Activated CD8-positive, alpha-beta T cell treated with anti-CD3 and anti-CD28 coated beads, Interleukin-2, amount 10 ng/mL, durations not matched to agents 7 days and 5 days (primary cell): ENCODE measurements around the gene L1CAM. TPM values are rescaled to one million over a fixed set of nuclear protein-coding genes. Genes with fewer than 3 reads are reported as not detected.

Experiments
- ATAC-seq: fragments of 150-1000 bp; cut with Tn5 transposase; one replicate; pipeline ENCODE4 v1.10.0; 2021; ENCODE audit warnings: moderate library complexity
- CTCF ChIA-PET: fragments of 350-600 bp; sonication (Branson Sonifier 250); formaldehyde crosslinking; loops from one replicate; lab custom pipeline; 2021; ENCODE audit warnings: antibody characterized with exemption; lab: Charles Lee
- POLR2A ChIA-PET: fragments of 350-600 bp; sonication (Branson Sonifier 250); formaldehyde crosslinking; loops from one replicate; lab custom pipeline; 2021; ENCODE audit warnings: antibody characterized with exemption; lab: Charles Lee
- DNase-seq: peaks from one replicate; pipeline ENCODE4 v3.0.0-alpha.2; 2020
- H3K27ac Mint-ChIP-seq: one replicate; pipeline ENCODE4 v1.8.0; 2021; ENCODE audit warnings: mild to moderate bottlenecking, mixed read lengths
- H3K27me3 Mint-ChIP-seq: one replicate; pipeline ENCODE4 v1.8.0; 2021; ENCODE audit warnings: low read depth, mixed read lengths
- H3K36me3 Mint-ChIP-seq: one replicate; pipeline ENCODE4 v1.8.0; 2021; ENCODE audit warnings: low read depth, mixed read lengths
- H3K4me1 Mint-ChIP-seq: one replicate; pipeline ENCODE4 v1.8.0; 2021; ENCODE audit warnings: low read depth, mixed read lengths
- H3K4me3 Mint-ChIP-seq: one replicate; pipeline ENCODE4 v1.8.0; 2021; ENCODE audit warnings: mild to moderate bottlenecking, mixed read lengths
- H3K9me3 Mint-ChIP-seq: one replicate; pipeline ENCODE4 v1.8.0; 2022; ENCODE audit warnings: mixed read lengths; ENCODE audit not compliant: insufficient read depth
- total RNA-seq, 2 experiments: library from RNA; stranded (reverse); gene quantifications; one replicate each; pipeline ENCODE4 v1.2.3, GENCODE V29; 2021

L1CAM gene
- total RNA-seq, 2 experiments from 2014 or later, result 7.1 to 7.5 TPM

DNA sequence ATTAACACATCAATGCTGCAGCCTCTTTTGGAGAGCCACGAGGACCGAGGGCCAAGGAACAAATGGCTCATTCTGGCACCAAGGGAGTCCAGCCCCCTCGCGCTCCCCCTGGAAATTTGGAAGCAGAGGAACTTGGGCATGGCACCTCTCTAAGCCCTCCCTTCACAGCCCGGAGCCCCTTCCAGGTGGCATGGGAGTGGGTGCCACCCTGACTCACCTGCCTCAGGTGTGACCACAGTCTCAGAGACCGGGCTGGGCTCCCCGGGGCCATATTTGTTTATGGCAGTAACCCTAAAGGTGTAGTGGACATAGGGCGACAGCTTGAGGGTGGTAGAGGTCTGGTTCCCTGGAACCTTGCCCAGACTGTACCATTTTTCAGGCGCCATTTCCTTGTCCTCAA is 18.8 kb downstream of the L1CAM start:
- Mint-ChIP-seq H3K27ac (no peak overlapping the region), H3K9me3 (no peaks in the 10 kb centered on the region), H3K27me3 (no peaks in the 10 kb centered on the region), H3K4me1 (no peaks in the 10 kb centered on the region), H3K36me3 (no peaks in the 10 kb centered on the region), H3K4me3 (no peak overlapping the region)
- ATAC-seq (no peak), DNase-seq (no peak)
- POLR2A ChIA-PET, result no interaction called here
- CTCF ChIA-PET, result no interaction called here

DNA sequence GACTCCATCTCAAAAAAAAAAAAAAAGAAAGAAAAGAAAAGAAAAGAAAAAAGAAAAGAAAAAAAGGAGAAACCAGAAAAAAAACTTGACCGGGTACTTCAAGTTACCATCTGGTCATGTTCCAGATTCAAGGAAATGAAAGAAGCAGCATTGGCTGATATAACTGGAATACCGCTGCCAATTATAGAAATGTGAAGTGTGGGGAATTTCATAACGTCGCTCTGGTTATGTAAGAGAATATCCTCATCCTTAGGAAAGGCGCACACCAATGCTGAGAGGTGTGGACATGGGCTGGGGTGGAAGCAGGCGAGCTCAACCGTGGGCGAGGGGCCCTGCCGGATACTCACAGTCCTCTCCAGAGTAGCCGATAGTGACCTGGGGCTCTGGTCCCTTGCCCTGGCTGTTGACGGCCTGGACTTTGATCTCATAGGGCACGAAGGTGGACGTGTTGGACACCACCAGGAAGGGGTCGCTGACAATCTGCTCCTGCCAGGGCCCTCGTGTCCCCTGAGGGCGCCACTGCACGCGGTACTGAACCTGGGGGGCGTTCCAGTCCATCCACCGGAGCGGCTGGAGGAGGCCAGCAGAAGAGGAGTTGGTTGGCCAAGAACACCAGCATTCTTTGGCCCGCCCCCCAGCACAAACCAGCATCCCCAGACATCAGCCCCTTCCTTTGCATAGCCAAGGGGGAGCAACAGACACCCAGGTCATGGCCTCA is 19.5 kb downstream of the L1CAM start:
- H3K27ac Mint-ChIP-seq, result no peak overlapping the region
- DNase-seq (no peak), ATAC-seq (no peak)
- no peaks in the 10 kb centered on the region for H3K36me3 Mint-ChIP-seq
- CTCF ChIA-PET, result no interaction called here
- no peaks in the 10 kb centered on the region for H3K27me3 Mint-ChIP-seq
- no peak overlapping the region for H3K4me3 Mint-ChIP-seq
- no peaks in the 10 kb centered on the region for H3K4me1 Mint-ChIP-seq
- no peaks in the 10 kb centered on the region for H3K9me3 Mint-ChIP-seq
- POLR2A ChIA-PET, result interaction anchor here (0.6 kb wide), 1 partner anchor 28 kb away, joined by 3 read pairs; no protein-coding TSS in a partner anchor

DNA sequence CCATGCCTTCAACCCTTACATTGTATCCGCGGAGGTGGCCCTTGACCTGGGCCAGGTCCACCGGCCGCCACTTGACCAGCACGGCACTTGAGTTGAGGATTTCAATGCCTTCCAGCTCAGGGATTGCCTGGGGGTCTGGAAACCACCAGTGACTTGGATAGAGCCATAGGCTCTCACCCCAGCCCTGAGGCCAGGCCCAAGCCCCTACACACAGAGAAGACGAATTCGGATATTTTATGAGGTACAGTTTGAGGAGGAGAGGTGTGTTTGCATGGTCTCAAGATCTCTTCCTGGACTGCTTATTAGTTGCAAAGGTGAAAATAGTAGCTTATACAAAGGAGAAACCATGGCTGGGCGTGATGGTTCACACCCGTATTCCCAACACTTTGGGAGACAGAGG is 20.3 kb downstream of the L1CAM start:
- Mint-ChIP-seq H3K4me1 (no peaks in the 10 kb centered on the region), H3K36me3 (no peaks in the 10 kb centered on the region), H3K27me3 (no peaks in the 10 kb centered on the region), H3K4me3 (no peak overlapping the region), H3K9me3 (no peaks in the 10 kb centered on the region), H3K27ac (no peak overlapping the region)
- no peak for DNase-seq
- ChIA-PET CTCF (no interaction called here), POLR2A (no interaction called here)
- ATAC-seq, result no peak

DNA sequence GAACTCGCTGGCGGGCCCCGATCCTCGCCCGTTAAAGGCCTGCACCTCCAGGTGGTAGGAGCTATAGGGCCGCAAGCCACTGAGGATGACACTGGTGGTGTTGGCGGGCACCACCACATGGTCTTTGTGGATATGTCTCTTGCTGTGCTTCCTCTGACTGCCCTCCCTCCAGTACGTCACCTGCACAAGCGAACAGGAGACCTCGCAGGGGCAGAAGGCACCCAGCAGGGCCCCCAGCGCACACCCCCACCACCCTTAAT is 20.7 kb downstream of the L1CAM start:
- Mint-ChIP-seq H3K9me3 (no peaks in the 10 kb centered on the region), H3K36me3 (no peaks in the 10 kb centered on the region), H3K27me3 (no peaks in the 10 kb centered on the region), H3K4me3 (no peak overlapping the region), H3K4me1 (no peaks in the 10 kb centered on the region), H3K27ac (no peak overlapping the region)
- DNase-seq, result no peak
- ChIA-PET POLR2A (no interaction called here), CTCF (no interaction called here)
- no peak for ATAC-seq

DNA sequence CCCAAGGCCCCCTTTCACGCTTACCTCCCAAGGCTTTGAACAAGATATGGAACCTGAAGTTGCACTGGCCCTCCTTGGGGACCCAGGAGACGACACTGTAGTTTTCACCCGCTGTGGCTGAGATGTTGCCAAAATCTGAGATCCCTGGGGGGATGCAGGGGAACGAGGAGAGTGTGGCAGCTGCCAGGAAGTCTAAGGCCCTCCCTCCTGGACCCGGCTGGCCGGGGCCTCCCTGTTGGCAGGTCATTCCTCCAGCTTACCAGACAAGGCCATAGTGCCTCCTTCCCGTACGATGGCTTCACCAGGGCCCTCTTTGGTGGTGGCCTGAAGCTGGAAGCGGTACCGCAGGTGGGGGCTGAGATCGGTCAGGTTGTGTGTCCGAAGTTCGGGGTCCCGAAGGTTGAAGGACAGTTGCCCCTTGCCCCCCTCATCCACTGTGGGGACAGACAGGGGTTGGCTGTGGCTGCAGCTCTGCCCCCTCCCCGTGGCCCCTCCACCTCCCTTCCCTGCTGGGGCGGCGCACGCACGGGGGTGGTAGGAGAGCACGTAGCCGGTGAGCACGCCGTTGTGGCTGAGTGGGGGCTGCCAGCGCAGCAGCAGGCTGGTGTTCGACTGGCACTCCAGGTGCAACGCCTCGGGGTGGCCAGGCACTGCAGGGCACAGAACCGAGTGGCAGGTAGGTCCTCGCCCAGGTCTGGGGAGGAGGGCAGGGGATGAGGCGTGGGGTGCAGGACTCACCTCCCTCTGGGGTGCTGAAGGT is 21.2 kb downstream of the L1CAM start:
- no peaks in the 10 kb centered on the region for H3K36me3 Mint-ChIP-seq
- no peaks in the 10 kb centered on the region for H3K4me1 Mint-ChIP-seq
- H3K4me3 Mint-ChIP-seq, result no peak overlapping the region
- no peaks in the 10 kb centered on the region for H3K27me3 Mint-ChIP-seq
- H3K27ac Mint-ChIP-seq, result no peak overlapping the region
- H3K9me3 Mint-ChIP-seq, result no peaks in the 10 kb centered on the region
- POLR2A ChIA-PET, result no interaction called here
- ATAC-seq, result no peak
- DNase-seq, result no peak
- CTCF ChIA-PET, result no interaction called here

DNA sequence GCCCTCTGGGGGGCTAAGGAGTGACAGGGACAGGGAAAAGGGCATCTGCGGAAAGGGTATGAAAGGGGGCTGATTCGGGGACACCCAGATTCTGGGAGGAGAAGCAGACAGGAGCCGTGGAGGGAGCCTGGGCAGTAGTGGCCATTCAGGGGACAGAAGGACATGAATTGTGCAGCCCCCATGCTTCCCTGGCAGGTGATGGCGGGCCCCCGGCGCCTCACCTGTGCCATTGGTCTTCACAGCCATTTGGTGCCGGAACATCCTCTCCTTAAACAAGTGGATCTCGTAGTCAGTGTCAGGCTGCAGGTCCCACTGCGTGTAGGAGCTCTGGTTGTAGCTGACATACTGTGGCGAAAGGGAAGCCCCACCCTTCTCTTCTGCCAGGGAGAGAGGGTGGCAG is 21.9 kb downstream of the L1CAM start:
- POLR2A ChIA-PET, result no interaction called here
- Mint-ChIP-seq H3K27me3 (peaks cover 2% of the 10 kb centered on the region), H3K36me3 (no peaks in the 10 kb centered on the region), H3K4me1 (no peaks in the 10 kb centered on the region), H3K4me3 (no peak overlapping the region), H3K9me3 (no peaks in the 10 kb centered on the region), H3K27ac (no peak overlapping the region)
- DNase-seq (no peak), ATAC-seq (no peak)
- CTCF ChIA-PET, result no interaction called here

DNA sequence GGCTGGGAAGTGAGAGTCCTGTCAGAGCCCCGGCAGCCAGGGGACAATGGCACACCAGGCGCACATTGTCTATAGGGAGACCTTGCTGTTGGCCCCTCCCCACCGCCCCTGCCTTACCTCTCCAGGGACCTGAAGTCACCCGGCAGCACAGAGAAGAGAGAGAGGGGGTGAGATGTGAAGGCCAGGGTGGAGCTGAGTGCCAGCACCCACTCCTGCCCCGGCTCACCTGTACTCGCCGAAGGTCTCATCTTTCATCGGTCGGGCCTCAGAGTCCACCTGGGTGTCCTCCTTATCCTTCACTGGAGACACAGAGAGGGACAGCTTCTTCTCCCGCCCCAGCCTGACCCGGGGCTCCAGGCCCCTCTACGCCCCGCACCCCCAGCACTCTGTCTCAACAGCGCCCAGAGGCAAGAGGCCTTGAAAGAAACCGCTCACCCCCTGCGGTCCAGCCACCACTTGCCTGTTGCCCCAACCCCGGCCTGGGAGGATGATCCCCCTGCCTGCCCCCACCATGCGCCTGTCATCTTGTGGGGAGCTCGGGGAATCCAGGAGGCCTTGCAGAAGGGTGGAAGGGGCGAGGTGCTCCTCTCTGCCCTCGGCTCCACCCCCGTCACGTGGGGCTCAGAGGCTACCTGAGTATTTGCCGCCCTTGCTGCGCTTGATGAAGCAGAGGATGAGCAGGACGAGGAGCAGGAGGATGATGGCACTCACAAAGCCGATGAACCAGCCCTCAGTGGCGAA is 22.6 kb downstream of the L1CAM start:
- no peak overlapping the region for H3K4me3 Mint-ChIP-seq
- H3K36me3 Mint-ChIP-seq, result no peaks in the 10 kb centered on the region
- ChIA-PET POLR2A (no interaction called here), CTCF (no interaction called here)
- peaks cover 2% of the 10 kb centered on the region for H3K27me3 Mint-ChIP-seq
- no peak overlapping the region for H3K27ac Mint-ChIP-seq
- DNase-seq, result no peak
- H3K4me1 Mint-ChIP-seq, result no peaks in the 10 kb centered on the region
- no peak for ATAC-seq
- H3K9me3 Mint-ChIP-seq, result no peaks in the 10 kb centered on the region

DNA sequence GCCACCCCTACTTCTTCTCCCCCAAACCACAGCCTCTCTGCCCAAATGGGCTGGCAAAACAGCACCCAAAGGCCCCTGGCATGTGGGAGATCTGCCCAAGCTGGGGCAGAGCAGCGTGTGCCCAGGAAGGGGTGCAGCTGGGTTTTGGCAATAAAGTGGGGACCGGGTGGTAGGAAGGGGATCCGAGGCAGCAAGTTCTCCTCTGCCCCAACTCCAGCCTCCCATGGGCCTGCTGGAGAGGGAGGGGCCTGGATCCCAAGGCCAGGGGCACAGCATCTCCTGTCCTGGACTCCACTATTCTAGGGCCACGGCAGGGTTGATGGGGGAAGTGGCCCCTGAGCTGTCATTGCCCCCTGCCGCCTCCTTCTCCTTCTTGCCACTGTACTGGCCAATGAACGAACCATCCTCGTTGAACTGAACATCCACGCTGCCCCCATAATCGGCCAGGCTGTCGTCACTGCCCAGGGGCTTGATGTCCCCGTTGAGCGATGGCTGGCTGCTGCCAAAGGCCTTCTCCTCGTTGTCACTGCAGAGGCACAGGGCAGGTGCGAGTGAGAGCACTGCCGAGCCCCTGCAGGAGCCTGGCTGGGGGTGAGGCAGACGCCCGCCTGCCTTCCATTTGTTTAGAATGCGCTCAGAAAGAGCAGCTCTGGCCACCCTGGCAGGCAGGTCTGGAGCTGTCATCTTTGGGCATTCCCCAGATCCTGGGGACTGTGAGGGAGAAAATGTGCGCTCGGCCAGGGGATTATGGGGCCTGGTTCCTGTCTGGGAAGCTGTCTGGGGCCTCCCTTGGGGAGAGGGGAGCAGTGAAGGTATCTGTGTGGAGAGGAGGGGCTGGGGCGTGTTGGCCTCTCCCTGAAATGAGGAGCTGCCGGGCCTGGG is 23.4 kb downstream of the L1CAM start:
- H3K9me3 Mint-ChIP-seq, result no peaks in the 10 kb centered on the region
- POLR2A ChIA-PET, result no interaction called here
- CTCF ChIA-PET, result no interaction called here
- no peak overlapping the region for H3K27ac Mint-ChIP-seq
- peaks cover 2% of the 10 kb centered on the region for H3K27me3 Mint-ChIP-seq
- H3K36me3 Mint-ChIP-seq, result no peaks in the 10 kb centered on the region
- no peak for ATAC-seq
- peaks cover 4% of the 10 kb centered on the region for H3K4me1 Mint-ChIP-seq
- no peak for DNase-seq
- H3K4me3 Mint-ChIP-seq, result no peak overlapping the region

DNA sequence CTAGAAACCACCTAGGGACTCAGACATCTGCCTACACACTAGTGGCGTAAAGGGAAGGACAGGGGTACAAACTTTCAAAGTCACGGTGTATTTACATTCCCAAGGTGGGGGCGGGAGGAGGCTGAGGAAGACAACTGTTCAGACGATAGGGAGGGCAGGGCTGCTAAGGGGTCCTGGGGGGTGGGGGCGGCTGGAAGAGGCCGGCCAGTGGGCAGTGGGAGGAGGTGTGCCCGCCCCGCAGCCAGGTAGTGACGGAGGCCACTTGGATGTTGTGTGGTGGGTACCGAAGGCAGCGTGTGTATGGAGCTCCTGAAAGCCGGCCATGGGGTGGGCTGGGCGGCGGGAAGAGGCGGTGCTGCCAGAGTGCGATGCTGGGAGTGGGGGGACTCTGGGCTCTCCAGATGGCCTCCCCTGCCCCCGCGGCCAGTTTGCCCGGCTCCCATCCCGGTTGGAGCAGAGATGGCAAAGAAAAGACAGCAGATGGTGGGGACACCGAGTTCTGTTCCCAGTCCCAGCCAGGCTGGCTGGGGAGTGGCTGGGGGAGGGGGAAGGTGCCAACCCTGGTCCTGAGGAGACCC is 24.2 kb downstream of the L1CAM start:
- ChIA-PET POLR2A (no interaction called here), CTCF (interaction anchor here (0.6 kb wide), 1 partner anchor 33 kb away, joined by 3 read pairs; no protein-coding TSS in a partner anchor)
- ATAC-seq (no peak), DNase-seq (no peak)
- no peaks in the 10 kb centered on the region for H3K9me3 Mint-ChIP-seq
- H3K4me1 Mint-ChIP-seq, result peaks cover 11% of the 10 kb centered on the region
- peaks cover 2% of the 10 kb centered on the region for H3K27me3 Mint-ChIP-seq
- H3K36me3 Mint-ChIP-seq, result no peaks in the 10 kb centered on the region
- no peak overlapping the region for H3K4me3 Mint-ChIP-seq
- H3K27ac Mint-ChIP-seq, result no peak overlapping the region

DNA sequence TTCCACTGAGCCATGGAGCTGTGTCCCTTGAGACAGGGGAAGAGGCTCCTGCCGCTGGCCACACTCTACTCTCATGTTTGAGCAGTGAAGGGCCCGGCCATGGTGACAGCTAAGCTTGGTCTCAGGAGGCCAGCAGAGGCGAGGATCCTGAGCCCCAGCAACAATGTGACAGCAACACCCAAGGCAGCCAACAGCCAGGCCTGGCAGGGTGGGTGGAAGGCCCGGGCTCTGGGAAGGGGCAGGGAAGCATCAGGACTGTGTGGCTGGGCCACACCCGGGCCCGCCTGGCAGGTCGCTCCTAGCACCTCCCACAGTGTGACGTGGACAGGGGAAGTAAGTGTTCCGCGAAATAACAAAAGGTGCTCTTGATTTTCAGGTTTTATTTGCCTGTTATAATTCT is 24.8 kb downstream of the L1CAM start:
- H3K9me3 Mint-ChIP-seq, result no peaks in the 10 kb centered on the region
- H3K27me3 Mint-ChIP-seq, result peaks cover 8% of the 10 kb centered on the region
- no peaks in the 10 kb centered on the region for H3K36me3 Mint-ChIP-seq
- ChIA-PET POLR2A (no interaction called here), CTCF (no interaction called here)
- no peak overlapping the region for H3K4me3 Mint-ChIP-seq
- DNase-seq, result no peak
- peaks cover 15% of the 10 kb centered on the region for H3K4me1 Mint-ChIP-seq
- no peak overlapping the region for H3K27ac Mint-ChIP-seq
- ATAC-seq, result no peak

DNA sequence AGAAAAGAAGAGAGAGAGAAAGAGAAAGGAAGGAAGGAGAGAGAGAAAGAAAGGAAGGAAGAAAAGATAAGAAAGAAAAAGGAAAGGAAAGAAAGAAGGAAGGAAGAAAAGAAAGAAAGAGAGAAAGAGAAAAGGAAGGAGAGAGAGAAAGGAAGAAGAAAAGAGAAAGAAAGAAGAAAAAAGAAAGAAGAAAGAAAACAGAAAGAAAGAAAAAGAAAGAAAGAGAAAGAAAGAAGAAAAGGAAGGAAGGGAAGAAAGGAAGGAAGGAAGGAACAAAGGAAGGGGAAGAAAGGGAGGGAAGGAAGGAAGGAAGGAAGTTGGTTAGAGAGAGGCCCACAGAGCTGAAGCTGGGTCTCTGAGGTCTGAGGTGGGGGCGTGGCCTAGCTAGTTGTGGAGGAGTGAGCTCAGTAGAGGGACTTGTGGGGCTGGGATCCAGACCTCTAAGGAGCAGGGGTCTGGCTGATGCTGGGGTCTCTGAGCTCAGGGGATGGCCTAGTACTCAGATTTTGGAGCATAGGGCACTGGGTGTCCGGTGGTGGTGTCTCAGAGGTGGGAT is 28.5 kb downstream of the L1CAM start:
- H3K4me1 Mint-ChIP-seq, result peaks cover 15% of the 10 kb centered on the region
- ATAC-seq, result no peak
- CTCF ChIA-PET, result no interaction called here
- no peak overlapping the region for H3K27ac Mint-ChIP-seq
- peak; percentile 24 for DNase-seq
- no peaks in the 10 kb centered on the region for H3K9me3 Mint-ChIP-seq
- POLR2A ChIA-PET, result no interaction called here
- no peak overlapping the region for H3K4me3 Mint-ChIP-seq
- no peaks in the 10 kb centered on the region for H3K36me3 Mint-ChIP-seq
- peaks cover 17% of the 10 kb centered on the region for H3K27me3 Mint-ChIP-seq
